ENCODE results near the gene MGAM2.

MGAM2 gene

DNA sequence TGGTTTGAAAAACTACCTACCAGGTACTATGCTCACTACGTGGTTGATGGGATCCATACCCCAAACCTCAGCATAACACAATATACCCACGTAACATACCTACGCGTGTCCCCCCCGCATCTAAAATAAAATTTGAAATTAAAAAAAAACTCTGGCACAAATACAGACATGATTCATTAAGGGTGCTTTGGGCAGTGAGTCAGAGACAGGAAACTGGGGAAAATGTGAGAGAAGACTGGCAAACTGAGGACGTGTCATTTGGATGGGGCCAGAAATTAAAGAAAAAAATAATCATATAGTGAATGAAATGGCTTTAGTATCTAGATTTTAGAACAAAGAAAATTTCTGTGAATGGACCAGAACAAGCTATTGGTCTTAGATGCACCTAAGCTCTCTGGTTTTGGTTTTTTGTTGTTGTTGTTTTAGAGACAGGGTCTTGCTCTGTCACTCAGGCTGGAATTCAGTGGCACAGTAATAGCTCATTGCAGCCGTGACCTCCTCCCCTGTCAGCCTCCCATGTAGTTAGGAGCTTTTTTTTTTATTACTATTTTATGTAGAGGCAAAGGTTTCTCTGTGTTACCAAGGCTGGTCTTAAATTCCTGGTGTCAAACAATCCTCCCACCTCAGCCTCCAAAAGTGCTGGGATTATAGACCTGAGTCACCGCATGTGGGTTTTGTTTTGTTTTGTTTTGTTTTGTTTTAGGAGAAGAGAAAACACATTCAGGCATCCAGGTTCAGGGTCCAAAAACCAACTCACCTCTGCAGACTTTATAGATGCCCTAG is 152.3 kb downstream of the MGAM2 start:
- TF ChIP-seq, protein P1, sequence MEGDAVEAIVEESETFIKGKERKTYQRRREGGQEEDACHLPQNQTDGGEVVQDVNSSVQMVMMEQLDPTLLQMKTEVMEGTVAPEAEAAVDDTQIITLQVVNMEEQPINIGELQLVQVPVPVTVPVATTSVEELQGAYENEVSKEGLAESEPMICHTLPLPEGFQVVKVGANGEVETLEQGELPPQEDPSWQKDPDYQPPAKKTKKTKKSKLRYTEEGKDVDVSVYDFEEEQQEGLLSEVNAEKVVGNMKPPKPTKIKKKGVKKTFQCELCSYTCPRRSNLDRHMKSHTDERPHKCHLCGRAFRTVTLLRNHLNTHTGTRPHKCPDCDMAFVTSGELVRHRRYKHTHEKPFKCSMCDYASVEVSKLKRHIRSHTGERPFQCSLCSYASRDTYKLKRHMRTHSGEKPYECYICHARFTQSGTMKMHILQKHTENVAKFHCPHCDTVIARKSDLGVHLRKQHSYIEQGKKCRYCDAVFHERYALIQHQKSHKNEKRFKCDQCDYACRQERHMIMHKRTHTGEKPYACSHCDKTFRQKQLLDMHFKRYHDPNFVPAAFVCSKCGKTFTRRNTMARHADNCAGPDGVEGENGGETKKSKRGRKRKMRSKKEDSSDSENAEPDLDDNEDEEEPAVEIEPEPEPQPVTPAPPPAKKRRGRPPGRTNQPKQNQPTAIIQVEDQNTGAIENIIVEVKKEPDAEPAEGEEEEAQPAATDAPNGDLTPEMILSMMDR (conservative IDR thresholded peaks at IDR 0.05): no peak
- H3K27ac ChIP-seq: no peak overlapping the region
